ENCODE measurements around the gene PAIP1.
"Not testable (repeated sequence)": the region's sequence is repeated elsewhere in the genome, so short reads cannot be mapped to it uniquely, and the experiment has no call there.

The PAIP1 gene

GRCh38 chr5:43570450-43571158 lies 13.7 kb upstream of the PAIP1 start:
- no peak for FAIRE-seq

- FAIRE-seq, result no peak
These were observed 12.4 kb upstream of the PAIP1 start for GRCh38 chr5:43569236-43569746.

GRCh38 chr5:43567967-43568366 lies 11.1 kb upstream of the PAIP1 start:
- FAIRE-seq, result no peak

GRCh38 chr5:43565043-43565442 lies 8.2 kb upstream of the PAIP1 start:
- no peak for FAIRE-seq

- no peak for FAIRE-seq
These were observed 7.5 kb upstream of the PAIP1 start for GRCh38 chr5:43564289-43564850.

GRCh38 chr5:43563321-43563720 lies 6.4 kb upstream of the PAIP1 start:
- no peak for FAIRE-seq

- no peak for FAIRE-seq
These were observed 4.5 kb upstream of the PAIP1 start for GRCh38 chr5:43561356-43561755.

- FAIRE-seq, result no peak
These were observed 3.3 kb upstream of the PAIP1 start for GRCh38 chr5:43560128-43560527.

- not testable (repeated sequence) for FAIRE-seq
These were observed 345 bp downstream of the PAIP1 start for GRCh38 chr5:43556607-43556856.

GRCh38 chr5:43555895-43556606 lies 826 bp downstream of the PAIP1 start:
- no peak for FAIRE-seq

- no peak for FAIRE-seq
These were observed 2.4 kb downstream of the PAIP1 start for GRCh38 chr5:43554497-43554896.

GRCh38 chr5:43553381-43553780 lies 3.5 kb downstream of the PAIP1 start:
- no peak for FAIRE-seq

- FAIRE-seq, result no peak
These were observed 5.1 kb downstream of the PAIP1 start for GRCh38 chr5:43551731-43552130.

- FAIRE-seq, result not testable (repeated sequence)
These were observed 7.6 kb downstream of the PAIP1 start for GRCh38 chr5:43549272-43549671.

- no peak for FAIRE-seq
These were observed 8.5 kb downstream of the PAIP1 start for GRCh38 chr5:43548358-43548757.

- no peak for FAIRE-seq
These were observed 9.3 kb downstream of the PAIP1 start for GRCh38 chr5:43547532-43547931.

- no peak for FAIRE-seq
These were observed 13.4 kb downstream of the PAIP1 start for GRCh38 chr5:43543434-43543833.

GRCh38 chr5:43540746-43541145 lies 16.1 kb downstream of the PAIP1 start:
- FAIRE-seq, result no peak

GRCh38 chr5:43536972-43537371 lies 19.9 kb downstream of the PAIP1 start:
- no peak for FAIRE-seq

- FAIRE-seq, result no peak
These were observed 23.2 kb downstream of the PAIP1 start for GRCh38 chr5:43533646-43534045.

- FAIRE-seq, result no peak
These were observed 26.2 kb downstream of the PAIP1 start for GRCh38 chr5:43530648-43531047.

- no peak for FAIRE-seq
These were observed 33.2 kb downstream of the PAIP1 start for GRCh38 chr5:43523662-43524072.

- FAIRE-seq, result no peak
These were observed 36.3 kb downstream of the PAIP1 start for GRCh38 chr5:43520615-43521014.

GRCh38 chr5:43515678-43516048 lies 41.2 kb downstream of the PAIP1 start:
- FAIRE-seq, result no peak
